ENCODE measurements around the gene WNT2B.

DNA sequence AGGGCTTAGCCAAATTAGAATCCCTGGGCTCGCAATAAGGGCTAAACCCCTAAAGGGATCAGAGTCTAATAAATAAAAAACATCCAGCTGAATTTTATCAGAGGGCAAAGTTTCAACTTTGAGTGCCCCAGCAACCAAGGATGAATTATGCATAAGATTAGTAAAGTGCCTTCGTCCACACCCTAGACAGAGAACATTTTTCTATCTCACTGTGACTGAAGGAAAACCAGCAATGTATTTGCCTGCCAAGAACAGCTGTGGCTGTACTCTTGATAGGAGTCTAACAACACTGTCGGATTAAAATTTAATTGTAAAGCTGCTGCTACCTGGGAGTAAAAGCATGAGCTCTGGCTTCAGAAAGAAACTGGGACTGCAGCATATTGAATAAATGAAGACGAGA lies 23.3 kb downstream of the WNT2B start:
- TF ChIP-seq ZC3H8 (IDR thresholded peaks at IDR 0.05) (no peak), ESRRB (CRISPR knock-in tag; IDR thresholded peaks at IDR 0.05; ENCODE audit: borderline replicate concordance) (no peak), CREBBP (IDR thresholded peaks at IDR 0.05; ENCODE audit: low read depth, low read length) (no peak), BRCA1 (IDR thresholded peaks at IDR 0.05) (no peak), BRCA1 (CRISPR knock-in tag; IDR thresholded peaks at IDR 0.05) (no peak)
- TF ChIP-seq, protein P1, sequence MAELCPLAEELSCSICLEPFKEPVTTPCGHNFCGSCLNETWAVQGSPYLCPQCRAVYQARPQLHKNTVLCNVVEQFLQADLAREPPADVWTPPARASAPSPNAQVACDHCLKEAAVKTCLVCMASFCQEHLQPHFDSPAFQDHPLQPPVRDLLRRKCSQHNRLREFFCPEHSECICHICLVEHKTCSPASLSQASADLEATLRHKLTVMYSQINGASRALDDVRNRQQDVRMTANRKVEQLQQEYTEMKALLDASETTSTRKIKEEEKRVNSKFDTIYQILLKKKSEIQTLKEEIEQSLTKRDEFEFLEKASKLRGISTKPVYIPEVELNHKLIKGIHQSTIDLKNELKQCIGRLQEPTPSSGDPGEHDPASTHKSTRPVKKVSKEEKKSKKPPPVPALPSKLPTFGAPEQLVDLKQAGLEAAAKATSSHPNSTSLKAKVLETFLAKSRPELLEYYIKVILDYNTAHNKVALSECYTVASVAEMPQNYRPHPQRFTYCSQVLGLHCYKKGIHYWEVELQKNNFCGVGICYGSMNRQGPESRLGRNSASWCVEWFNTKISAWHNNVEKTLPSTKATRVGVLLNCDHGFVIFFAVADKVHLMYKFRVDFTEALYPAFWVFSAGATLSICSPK (IDR thresholded peaks at IDR 0.05; ENCODE audit: borderline replicate concordance), result no peak

All from K562 (cell line).